Neural cell (in vitro differentiated cells): ENCODE measurements around the gene CLCNKB. TPM values are rescaled to one million over a fixed set of nuclear protein-coding genes. Genes with fewer than 3 reads are reported as not detected.

Experiments
- H2AFZ ChIP-seq: fragments of 200-600, 300-800 bp; sonication (generic), shearing (Covaris generic); 2 replicates; pipeline ENCODE4 v1.6.0; 2014; ENCODE audit warnings: low read depth, mild to moderate bottlenecking, antibody characterized with exemption, low read length, moderate library complexity
- H3F3A ChIP-seq: fragments of 200-600 bp; shearing (Covaris generic); 2 replicates; pipeline ENCODE4 v1.6.1; 2016; ENCODE audit warnings: mild to moderate bottlenecking, moderate library complexity, mixed read lengths, antibody characterized with exemption, low read length; ENCODE audit not compliant: insufficient read depth, poor library complexity, severe bottlenecking
- H3K27ac ChIP-seq: fragments of 200-600, 300-800 bp; sonication (generic), shearing (Covaris generic); 2 replicates; pipeline ENCODE4 v1.5.1; 2014; ENCODE audit warnings: mild to moderate bottlenecking, low read length, moderate library complexity
- H3K27me3 ChIP-seq: fragments of 300-800, 200-600 bp; sonication (generic), shearing (Covaris generic); 2 replicates; pipeline ENCODE4 v1.6.0; 2014; ENCODE audit warnings: mild to moderate bottlenecking, low read depth, low read length, moderate library complexity; ENCODE audit not compliant: insufficient read depth
- H3K36me3 ChIP-seq: fragments of 300-800, 200-600 bp; sonication (generic), shearing (Covaris generic); 2 replicates; pipeline ENCODE4 v1.5.1; 2014; ENCODE audit warnings: mild to moderate bottlenecking, antibody characterized with exemption, low read length, moderate library complexity; ENCODE audit not compliant: insufficient read depth
- H3K4me2 ChIP-seq: fragments of 300-800, 200-600 bp; sonication (generic), shearing (Covaris generic); 2 replicates; pipeline ENCODE4 v1.6.0; 2014; ENCODE audit warnings: mild to moderate bottlenecking, low read length
- H3K4me3 ChIP-seq: fragments of 300-800, 200-600 bp; sonication (generic), shearing (Covaris generic); 2 replicates; pipeline ENCODE4 v1.5.1; 2014; ENCODE audit warnings: mild to moderate bottlenecking, low read length, moderate library complexity
- H3K79me2 ChIP-seq: fragments of 200-600 bp; shearing (Covaris generic); replicated peaks from 2 replicates; pipeline ENCODE4 v1.6.0; 2014; ENCODE audit warnings: mild to moderate bottlenecking, low read length, moderate library complexity; ENCODE audit not compliant: insufficient read depth
- H3K9ac ChIP-seq: fragments of 300-800, 200-600 bp; sonication (generic), shearing (Covaris generic); 2 replicates; pipeline ENCODE4 v1.6.1; 2016; ENCODE audit warnings: mild to moderate bottlenecking, low read length, mixed read lengths
- H3K9me2 ChIP-seq: fragments of 200-600 bp; shearing (Covaris generic); 2 replicates; pipeline ENCODE4 v1.6.1; 2016; ENCODE audit warnings: mild to moderate bottlenecking, low read length, mixed read lengths; ENCODE audit not compliant: insufficient read depth
- H3K9me3 ChIP-seq: fragments of 200-600, 300-800 bp; sonication (generic), shearing (Covaris generic); 2 replicates; pipeline ENCODE4 v1.6.1; 2016; ENCODE audit warnings: mild to moderate bottlenecking, mixed run types, low read length, moderate library complexity, mixed read lengths
- H4K20me1 ChIP-seq: fragments of 200-600 bp; shearing (Covaris generic); 2 replicates; pipeline ENCODE4 v1.6.1; 2016; ENCODE audit warnings: mild to moderate bottlenecking, mixed run types; ENCODE audit not compliant: insufficient read depth
- EP300 ChIP-seq: fragments of 450-650 bp; conservative IDR thresholded peaks from 2 replicates; pipeline ENCODE4 v1.6.1; 2014; ENCODE audit warnings: antibody characterized with exemption, mild to moderate bottlenecking, moderate library complexity; ENCODE audit not compliant: poor library complexity, severe bottlenecking
- EZH2 ChIP-seq: fragments of 200-600, 300-800 bp; shearing (Covaris generic), sonication (generic); IDR thresholded peaks from 2 replicates; pipeline ENCODE4 v1.6.1; 2014; ENCODE audit warnings: antibody characterized with exemption, low read length, borderline replicate concordance, mild to moderate bottlenecking; ENCODE audit not compliant: insufficient read depth, poor library complexity, severe bottlenecking
- MXI1 ChIP-seq: fragments of 450-650 bp; conservative IDR thresholded peaks from 2 replicates; pipeline ENCODE4 v1.6.1; 2014; ENCODE audit warnings: antibody characterized with exemption, mild to moderate bottlenecking; ENCODE audit not compliant: poor library complexity, severe bottlenecking
- POLR2AphosphoS5 ChIP-seq: IDR thresholded peaks from 2 replicates; pipeline ENCODE4 v1.6.1; 2012
- RAD21 ChIP-seq: fragments of 450-650 bp; conservative IDR thresholded peaks from 2 replicates; pipeline ENCODE4 v1.6.1; 2014; ENCODE audit warnings: antibody characterized with exemption, mild to moderate bottlenecking, moderate library complexity
- REST ChIP-seq: IDR thresholded peaks from 2 replicates; pipeline ENCODE4 v1.6.1; 2012; ENCODE audit warnings: borderline replicate concordance
- SMC3 ChIP-seq: fragments of 450-650 bp; conservative IDR thresholded peaks from 2 replicates; pipeline ENCODE4 v1.6.1; 2014; ENCODE audit warnings: antibody characterized with exemption, mild to moderate bottlenecking, moderate library complexity; ENCODE audit not compliant: poor library complexity
- TAF1 ChIP-seq: IDR thresholded peaks from 2 replicates; pipeline ENCODE4 v1.6.1; 2012; ENCODE audit warnings: low read depth
- polyA plus RNA-seq: library from polyadenylated mRNA; depleted of rRNA; stranded (reverse); fragments of >200 nt; gene quantifications from 2 replicates; pipeline ENCODE4 v1.2.3, GENCODE V29; 2014
- TF ChIP-seq, protein P1 (sequence below): fragments of 450-650 bp; IDR thresholded peaks from 2 replicates; pipeline ENCODE4 v1.5.1; 2014; ENCODE audit warnings: antibody characterized with exemption, mild to moderate bottlenecking, moderate library complexity; ENCODE audit not compliant: poor library complexity, severe bottlenecking

Gene CLCNKB
- polyA plus RNA-seq, 1 donor from 2014 or later: not detected

DNA sequence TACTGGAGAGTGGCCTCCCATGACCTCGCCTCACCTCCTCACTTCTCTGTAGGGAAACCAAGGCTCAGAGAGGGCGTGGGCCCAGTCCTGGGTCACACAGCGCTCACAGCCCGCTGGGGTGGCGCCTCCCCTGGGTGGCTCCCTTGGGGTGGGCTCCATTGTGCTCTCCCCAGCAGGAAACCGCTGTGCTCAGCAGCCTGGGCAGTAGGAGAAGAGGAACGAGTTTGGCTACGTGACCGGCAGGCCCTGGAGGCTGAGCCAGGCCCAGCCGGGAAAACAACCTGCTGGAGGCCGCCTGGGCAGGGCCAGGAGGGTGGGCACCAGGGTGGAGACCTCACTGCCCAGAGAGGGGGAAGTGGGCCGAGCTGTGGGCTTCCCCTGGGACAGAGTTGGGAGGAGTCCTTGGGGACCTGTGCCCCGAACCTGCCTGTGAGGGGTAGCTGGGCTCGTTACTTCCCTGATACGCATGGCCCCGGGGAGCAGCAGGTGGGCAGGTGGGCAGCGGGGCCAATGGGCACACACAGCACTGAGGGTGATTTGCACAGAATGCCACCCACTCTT, 44.8 kb downstream of the CLCNKB start:
- Histone ChIP-seq H3F3A (no peaks in the 10 kb centered on the region), H3K36me3 (no peaks in the 10 kb centered on the region), H3K4me3 (no peak overlapping the region), H3K79me2 (no peaks in the 10 kb centered on the region), H4K20me1 (no peaks in the 10 kb centered on the region), H3K9me2 (no peaks in the 10 kb centered on the region), H3K9me3 (no peaks in the 10 kb centered on the region), H3K9ac (no peak overlapping the region), H3K4me2 (no peak overlapping the region), H2AFZ (no peak overlapping the region), H3K27me3 (no peaks in the 10 kb centered on the region), H3K27ac (no peak overlapping the region)
- TF ChIP-seq SMC3 (no peak), REST (no peak), EZH2 (no peak), RAD21 (no peak), EP300 (no peak)

DNA sequence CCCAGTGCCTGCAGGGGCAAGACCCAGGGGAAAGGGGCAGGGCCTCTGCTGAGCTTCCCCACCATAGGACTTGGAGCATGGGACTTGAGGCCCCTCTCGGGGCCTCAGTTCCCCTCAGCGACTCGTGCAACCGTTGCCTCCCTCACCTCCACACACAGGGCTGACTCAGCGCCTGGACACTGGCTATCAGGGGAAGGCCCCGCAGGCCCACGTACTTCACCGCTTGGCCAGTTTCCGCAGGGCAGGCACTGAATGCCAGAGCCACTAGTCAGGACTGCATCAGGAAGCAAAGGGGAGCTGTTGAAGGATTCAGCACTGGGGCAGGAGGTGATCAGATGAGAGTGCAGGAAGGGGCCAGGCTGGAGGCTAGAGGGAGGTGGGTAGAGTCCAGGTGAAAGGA, 45.4 kb downstream of the CLCNKB start:
- Histone ChIP-seq H3F3A (no peaks in the 10 kb centered on the region), H2AFZ (no peak overlapping the region), H3K9ac (no peak overlapping the region), H3K79me2 (no peaks in the 10 kb centered on the region), H3K27ac (no peak overlapping the region), H3K27me3 (no peaks in the 10 kb centered on the region), H3K36me3 (no peaks in the 10 kb centered on the region), H3K9me3 (no peaks in the 10 kb centered on the region), H3K4me2 (no peak overlapping the region), H3K4me3 (no peak overlapping the region), H4K20me1 (no peaks in the 10 kb centered on the region), H3K9me2 (no peaks in the 10 kb centered on the region)
- TF ChIP-seq REST (no peak), EP300 (no peak), TAF1 (no peak), EZH2 (no peak), RAD21 (no peak), MXI1 (no peak), POLR2AphosphoS5 (no peak), SMC3 (no peak)
- TF ChIP-seq, protein P1, sequence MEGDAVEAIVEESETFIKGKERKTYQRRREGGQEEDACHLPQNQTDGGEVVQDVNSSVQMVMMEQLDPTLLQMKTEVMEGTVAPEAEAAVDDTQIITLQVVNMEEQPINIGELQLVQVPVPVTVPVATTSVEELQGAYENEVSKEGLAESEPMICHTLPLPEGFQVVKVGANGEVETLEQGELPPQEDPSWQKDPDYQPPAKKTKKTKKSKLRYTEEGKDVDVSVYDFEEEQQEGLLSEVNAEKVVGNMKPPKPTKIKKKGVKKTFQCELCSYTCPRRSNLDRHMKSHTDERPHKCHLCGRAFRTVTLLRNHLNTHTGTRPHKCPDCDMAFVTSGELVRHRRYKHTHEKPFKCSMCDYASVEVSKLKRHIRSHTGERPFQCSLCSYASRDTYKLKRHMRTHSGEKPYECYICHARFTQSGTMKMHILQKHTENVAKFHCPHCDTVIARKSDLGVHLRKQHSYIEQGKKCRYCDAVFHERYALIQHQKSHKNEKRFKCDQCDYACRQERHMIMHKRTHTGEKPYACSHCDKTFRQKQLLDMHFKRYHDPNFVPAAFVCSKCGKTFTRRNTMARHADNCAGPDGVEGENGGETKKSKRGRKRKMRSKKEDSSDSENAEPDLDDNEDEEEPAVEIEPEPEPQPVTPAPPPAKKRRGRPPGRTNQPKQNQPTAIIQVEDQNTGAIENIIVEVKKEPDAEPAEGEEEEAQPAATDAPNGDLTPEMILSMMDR: no peak
